Measurements from ENCODE around the gene TBC1D22A. TPM values are rescaled to one million over a fixed set of nuclear protein-coding genes. Genes with fewer than 3 reads are reported as not detected.
A peak's percentile ranks its signal among the peaks of the same experiment; 100 is the strongest.

Gene TBC1D22A
- total RNA-seq, 3 donors from 2014 or later = 35.6 to 51.9 (median 41.8) TPM

DNA sequence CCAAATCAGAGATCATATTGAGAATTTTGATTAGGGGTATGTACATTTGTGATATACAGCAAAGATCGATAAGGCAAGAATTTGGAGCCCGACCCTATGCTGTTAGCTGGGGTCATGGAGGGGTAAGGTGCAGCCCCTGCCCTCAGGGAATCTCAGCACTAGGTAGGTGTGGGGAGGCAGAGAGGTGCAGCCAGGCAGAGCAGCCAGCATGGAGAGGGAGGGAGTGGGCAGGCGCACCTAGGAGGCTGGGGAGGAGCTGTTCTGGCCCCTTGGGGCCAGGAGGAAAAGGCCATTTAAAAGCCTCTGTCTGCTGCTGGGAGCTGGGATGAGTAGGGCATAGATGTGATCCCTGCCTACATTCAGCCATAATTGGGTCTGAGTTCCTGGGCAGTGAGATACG, 293.0 kb downstream of the TBC1D22A start:
- peak in 1 of 3 donors; percentile 3 for DNase-seq
- Histone ChIP-seq H3K36me3 (ENCODE audit: low read depth) (no peaks in the 10 kb centered on the region), H3K4me3 (no peak overlapping the region), H3K9me3 (no peaks in the 10 kb centered on the region), H3K4me1 (ENCODE audit: low read depth) (no peaks in the 10 kb centered on the region)
- intact Hi-C loops (cut with DNase I, micrococcal nuclease) = no loop called here
- ATAC-seq = no peak
- TF ChIP-seq, protein P1, sequence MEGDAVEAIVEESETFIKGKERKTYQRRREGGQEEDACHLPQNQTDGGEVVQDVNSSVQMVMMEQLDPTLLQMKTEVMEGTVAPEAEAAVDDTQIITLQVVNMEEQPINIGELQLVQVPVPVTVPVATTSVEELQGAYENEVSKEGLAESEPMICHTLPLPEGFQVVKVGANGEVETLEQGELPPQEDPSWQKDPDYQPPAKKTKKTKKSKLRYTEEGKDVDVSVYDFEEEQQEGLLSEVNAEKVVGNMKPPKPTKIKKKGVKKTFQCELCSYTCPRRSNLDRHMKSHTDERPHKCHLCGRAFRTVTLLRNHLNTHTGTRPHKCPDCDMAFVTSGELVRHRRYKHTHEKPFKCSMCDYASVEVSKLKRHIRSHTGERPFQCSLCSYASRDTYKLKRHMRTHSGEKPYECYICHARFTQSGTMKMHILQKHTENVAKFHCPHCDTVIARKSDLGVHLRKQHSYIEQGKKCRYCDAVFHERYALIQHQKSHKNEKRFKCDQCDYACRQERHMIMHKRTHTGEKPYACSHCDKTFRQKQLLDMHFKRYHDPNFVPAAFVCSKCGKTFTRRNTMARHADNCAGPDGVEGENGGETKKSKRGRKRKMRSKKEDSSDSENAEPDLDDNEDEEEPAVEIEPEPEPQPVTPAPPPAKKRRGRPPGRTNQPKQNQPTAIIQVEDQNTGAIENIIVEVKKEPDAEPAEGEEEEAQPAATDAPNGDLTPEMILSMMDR (IDR thresholded peaks at IDR 0.05) = no peak

DNA sequence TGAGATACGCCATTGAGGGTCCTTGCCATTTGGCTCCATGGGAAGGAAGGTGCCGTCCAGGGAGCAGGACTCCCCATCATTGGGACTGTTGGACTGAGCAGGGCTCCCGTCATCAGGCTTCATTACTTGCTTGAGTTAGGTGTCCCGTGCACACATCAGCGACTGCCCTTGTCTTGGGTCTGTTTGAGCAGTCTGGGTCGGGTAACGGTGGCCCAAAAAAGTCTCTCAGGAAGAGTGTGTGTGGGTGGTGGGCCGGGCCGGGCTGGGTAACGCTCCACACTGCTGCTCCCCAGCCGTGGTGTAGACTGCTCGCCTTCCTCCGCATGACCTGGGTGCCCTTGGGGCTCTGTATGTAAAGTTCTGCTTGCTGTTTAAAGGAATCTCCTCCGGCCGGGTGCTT, 293.5 kb downstream of the TBC1D22A start:
- intact Hi-C loops (cut with DNase I, micrococcal nuclease) = no loop called here
- Histone ChIP-seq H3K4me1 (ENCODE audit: low read depth) (no peaks in the 10 kb centered on the region), H3K36me3 (ENCODE audit: low read depth) (no peaks in the 10 kb centered on the region), H3K4me3 (no peak overlapping the region), H3K9me3 (no peaks in the 10 kb centered on the region)
- DNase-seq (peak in 1 of 3 donors; percentile 8), ATAC-seq (no peak)
- TF ChIP-seq, protein P1 (IDR thresholded peaks at IDR 0.05) = no peak

DNA sequence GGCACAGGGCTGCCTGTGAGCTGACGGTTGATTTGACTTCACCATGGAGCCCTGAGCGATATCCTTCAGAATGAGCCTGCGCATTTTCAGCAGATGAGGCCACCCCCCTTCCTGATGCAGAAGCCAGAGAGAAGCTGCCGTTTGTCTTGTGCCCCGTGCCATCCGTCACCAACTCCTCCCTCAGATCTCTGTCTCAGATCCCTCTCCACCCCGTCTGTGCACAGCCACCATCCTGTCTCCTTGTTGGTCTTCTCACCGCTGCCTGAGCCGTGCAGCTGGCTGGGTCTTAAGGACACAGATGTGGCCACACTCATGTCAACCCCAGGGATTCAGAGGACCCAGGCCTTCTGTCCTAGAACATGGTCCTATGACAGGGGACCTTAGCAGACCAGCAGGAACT, 293.9 kb downstream of the TBC1D22A start:
- DNase-seq (no peak), ATAC-seq (no peak)
- Histone ChIP-seq H3K4me1 (ENCODE audit: low read depth) (no peaks in the 10 kb centered on the region), H3K36me3 (ENCODE audit: low read depth) (no peaks in the 10 kb centered on the region), H3K4me3 (no peak overlapping the region), H3K9me3 (no peaks in the 10 kb centered on the region)
- intact Hi-C loops (cut with DNase I, micrococcal nuclease) = no loop called here
- TF ChIP-seq, protein P1 (IDR thresholded peaks at IDR 0.05) = no peak

DNA sequence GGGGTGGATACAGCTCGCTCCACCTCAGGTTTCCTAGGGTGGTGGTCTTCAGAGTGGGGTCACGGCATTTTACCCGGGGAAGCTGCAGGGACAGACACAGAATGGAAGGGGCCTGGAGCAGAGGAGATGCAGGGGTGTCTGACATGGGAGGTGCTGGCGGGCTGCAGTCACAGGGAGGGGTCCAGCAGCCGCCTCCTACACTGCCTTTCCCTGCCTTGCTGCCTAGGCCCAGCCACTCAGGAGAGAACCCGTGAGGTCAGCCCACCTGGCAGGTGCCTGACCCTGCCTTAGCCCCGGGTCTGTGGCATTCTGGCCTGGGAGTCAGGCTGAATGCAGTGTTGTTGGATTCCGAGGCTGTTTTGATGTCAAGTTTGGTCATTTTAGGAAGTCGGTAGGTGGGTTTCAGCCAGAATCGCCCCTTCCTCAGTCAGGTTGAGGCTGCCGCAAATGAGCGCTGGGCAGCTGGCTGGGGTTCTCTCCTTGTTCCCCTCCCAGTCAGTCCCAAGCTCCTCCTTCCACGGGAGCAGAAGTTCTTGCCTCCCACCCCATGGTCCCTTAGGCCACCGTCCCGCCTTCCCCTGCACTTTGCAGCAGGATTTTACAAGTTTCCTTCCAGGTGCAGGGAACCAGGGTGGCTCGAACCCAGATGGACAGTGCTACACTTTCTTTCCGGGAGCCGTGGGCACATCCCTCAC, 294.5 kb downstream of the TBC1D22A start:
- TF ChIP-seq, protein P1 (IDR thresholded peaks at IDR 0.05) = no peak
- no peaks in the 10 kb centered on the region for H3K9me3 ChIP-seq
- DNase-seq (no peak), ATAC-seq (no peak)
- no peaks in the 10 kb centered on the region for H3K36me3 ChIP-seq (ENCODE audit: low read depth)
- H3K4me1 ChIP-seq (ENCODE audit: low read depth) = no peaks in the 10 kb centered on the region
- intact Hi-C loops (cut with DNase I, micrococcal nuclease) = no loop called here
- no peak overlapping the region for H3K4me3 ChIP-seq

DNA sequence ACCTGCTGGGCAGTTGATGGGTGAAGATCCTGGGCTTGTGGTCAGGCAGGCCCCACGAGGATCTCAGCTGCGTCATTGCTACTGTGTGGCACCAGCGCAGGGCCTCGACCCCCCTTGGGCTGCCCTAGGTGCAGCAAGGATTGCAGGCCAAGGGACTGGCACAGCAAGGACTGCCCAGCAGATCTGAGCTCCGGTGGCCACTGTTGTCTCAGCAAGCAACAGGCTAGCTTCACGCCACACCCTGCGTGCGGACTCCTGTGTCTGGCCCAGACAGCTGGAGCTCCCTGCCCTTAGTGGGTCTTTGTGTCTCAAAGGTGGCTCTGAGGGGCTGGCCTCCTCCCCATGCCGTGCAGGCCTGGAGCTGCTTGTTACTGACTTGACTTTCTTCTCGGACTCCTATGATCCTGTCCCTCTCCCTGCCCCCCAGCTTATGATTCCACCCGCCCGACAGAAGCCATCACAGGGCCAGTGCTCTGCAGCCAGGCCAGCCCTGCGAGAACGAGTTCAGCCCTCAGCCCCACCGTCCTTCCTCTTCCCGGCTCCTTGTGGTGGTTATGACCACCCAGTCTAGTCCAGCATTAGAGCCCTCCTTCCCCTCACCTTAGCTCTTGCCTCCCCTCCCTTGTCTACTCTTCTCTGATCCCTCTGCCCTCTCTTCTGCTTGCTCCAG, 295.6 kb downstream of the TBC1D22A start:
- Histone ChIP-seq H3K4me3 (no peak overlapping the region), H3K36me3 (ENCODE audit: low read depth) (no peaks in the 10 kb centered on the region), H3K9me3 (no peaks in the 10 kb centered on the region), H3K4me1 (ENCODE audit: low read depth) (no peaks in the 10 kb centered on the region)
- intact Hi-C loops (cut with DNase I, micrococcal nuclease) = no loop called here
- ATAC-seq (no peak), DNase-seq (no peak)
- TF ChIP-seq, protein P1 (IDR thresholded peaks at IDR 0.05) = no peak
